ENCODE measurements around the gene C16orf86. TPM values are rescaled to one million over a fixed set of nuclear protein-coding genes. Genes with fewer than 3 reads are reported as not detected.

Gene C16orf86
- total RNA-seq, 1 experiment from 2014 or later: 0.81 TPM

DNA sequence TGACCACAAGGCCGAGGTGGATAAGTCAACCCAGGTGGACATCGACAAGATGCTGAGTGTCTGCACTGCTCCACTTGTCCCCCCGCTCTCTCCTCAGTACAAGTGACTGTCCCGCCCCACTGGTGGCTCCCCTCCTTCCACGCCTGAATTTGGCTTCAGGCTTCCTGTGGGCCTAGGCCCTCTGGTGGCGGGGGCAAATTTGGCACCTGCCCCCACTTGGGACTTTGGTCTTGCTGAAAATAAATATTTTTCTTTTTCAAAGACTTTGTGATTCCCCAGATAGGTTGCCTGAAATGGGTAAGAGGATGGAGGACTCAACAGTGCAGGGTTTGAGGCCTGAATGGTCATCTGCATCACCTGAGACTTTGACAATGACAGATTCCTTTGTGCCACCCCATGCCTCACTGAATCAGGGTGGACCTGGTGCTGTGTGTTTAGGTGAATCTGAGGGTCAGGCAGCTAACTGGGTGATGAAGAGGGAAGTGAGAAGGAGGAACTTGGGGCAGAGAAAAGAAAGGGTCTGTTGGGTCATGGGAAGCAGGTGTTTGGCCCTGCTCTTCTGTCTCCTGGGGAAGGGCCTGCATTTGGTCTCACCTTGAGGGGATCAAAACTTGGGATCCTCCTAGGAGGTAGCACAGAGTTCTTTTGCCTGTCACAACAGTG lies 2.0 kb downstream of the C16orf86 start:
- Histone ChIP-seq H3K4me1 (no peaks in the 10 kb centered on the region), H3K27ac (no peak overlapping the region), H3K27me3 (no peaks in the 10 kb centered on the region), H3K36me3 (no peaks in the 10 kb centered on the region), H3K9me3 (replicated peaks) (no peaks in the 10 kb centered on the region), H3K4me3 (no peak overlapping the region)
- no peak for DNase-seq

DNA sequence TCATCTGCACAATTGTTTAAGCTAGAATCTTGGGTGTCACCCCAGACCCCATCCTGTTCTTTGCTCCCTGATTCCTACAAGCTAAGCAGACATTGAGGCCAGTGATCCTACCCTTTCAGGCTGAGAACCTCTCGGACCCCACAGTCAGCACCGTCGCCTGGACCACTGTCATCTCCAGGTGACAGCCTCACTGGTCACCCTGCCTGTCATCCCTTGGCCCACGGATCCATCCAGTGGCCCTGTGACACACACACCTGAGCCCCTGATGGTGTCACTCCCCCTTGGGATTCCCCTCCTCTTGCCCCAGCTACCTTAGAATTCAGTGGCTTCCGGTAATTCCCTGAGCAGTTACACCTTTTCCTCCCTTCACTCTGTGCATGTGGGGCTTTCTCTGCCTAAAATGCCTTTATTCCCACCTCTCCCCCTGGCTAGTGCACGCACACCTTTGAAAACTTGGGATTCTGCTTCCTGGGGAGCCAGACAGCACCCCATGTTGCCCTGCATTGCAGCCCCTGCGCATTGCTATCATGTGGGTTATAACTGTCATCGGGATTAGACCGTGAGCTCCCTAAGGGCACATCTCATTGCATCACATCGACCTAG lies 3.0 kb downstream of the C16orf86 start:
- no peaks in the 10 kb centered on the region for H3K27me3 ChIP-seq
- H3K9me3 ChIP-seq (replicated peaks): no peaks in the 10 kb centered on the region
- no peak overlapping the region for H3K4me3 ChIP-seq
- no peak for DNase-seq
- no peaks in the 10 kb centered on the region for H3K4me1 ChIP-seq
- no peaks in the 10 kb centered on the region for H3K36me3 ChIP-seq
- H3K27ac ChIP-seq: no peak overlapping the region

DNA sequence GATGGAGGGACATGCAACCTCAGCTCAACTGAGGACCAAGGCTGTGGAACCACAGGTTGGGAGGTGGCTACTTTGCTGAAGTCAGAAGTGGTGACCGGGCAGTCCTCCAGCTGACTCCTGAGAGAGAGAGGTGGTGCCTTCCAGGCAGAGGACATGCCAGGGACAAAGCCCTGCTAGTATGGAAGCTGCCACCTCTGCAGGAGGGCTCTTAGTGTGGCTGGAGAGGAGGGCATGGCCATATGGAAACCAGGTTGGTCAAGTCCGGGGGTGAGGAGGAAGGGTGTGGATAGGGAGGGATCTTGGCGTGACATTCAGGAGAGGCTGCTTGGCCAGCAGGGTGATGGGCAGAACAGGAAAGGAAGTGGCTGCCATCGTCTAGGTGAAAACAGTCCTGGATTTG lies 5.7 kb downstream of the C16orf86 start:
- Histone ChIP-seq H3K4me3 (no peak overlapping the region), H3K9me3 (replicated peaks) (no peaks in the 10 kb centered on the region), H3K27ac (no peak overlapping the region), H3K4me1 (no peaks in the 10 kb centered on the region), H3K36me3 (no peaks in the 10 kb centered on the region), H3K27me3 (no peaks in the 10 kb centered on the region)
- no peak for DNase-seq

DNA sequence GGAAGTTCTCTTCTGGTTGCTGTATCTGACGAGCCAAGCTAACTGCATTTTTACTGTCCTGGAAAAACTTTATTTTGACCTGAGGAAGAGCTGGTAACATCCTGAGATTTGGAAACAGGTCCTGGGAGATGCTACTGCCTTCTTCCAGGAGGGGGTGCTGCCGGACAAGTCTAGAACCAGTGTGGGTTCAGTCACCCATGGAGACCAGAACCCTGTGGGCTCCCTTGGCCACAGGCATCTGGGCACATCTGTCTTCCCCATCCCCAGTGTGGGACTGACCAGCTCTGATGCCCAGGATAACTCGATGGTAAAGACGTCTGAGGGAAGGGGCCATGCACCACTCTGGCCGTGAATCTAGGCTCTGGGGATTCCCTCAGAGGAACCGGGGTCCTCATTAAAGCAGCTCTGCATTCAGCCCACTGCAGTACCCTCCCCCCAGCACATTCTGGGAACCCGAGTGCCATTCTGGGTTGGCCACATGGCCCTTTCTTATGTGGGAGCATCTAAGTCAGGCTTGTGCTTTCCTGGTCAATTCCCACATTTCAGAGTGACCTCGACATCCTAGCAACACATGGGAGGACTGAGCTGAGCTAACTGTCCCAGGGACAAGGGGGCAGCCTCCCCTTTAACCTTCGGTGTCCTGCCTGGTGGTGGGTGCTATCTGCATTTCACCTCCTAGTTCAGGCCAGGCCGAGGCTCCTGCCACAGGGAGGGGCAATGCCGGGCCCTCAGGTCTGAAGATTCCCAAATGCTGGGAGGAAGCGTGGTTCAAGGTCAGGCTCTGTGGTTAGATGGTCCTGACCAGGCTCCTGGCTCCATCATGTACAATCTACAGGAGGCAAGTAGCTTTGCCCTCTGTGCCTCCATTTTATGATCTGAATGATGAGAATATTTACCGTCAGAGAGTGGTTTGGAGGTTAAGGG lies 6.4 kb downstream of the C16orf86 start:
- Histone ChIP-seq H3K36me3 (no peaks in the 10 kb centered on the region), H3K27me3 (no peaks in the 10 kb centered on the region), H3K27ac (no peak overlapping the region), H3K4me3 (no peak overlapping the region), H3K9me3 (replicated peaks) (no peaks in the 10 kb centered on the region), H3K4me1 (no peaks in the 10 kb centered on the region)
- DNase-seq: peak; percentile 54 to 70

DNA sequence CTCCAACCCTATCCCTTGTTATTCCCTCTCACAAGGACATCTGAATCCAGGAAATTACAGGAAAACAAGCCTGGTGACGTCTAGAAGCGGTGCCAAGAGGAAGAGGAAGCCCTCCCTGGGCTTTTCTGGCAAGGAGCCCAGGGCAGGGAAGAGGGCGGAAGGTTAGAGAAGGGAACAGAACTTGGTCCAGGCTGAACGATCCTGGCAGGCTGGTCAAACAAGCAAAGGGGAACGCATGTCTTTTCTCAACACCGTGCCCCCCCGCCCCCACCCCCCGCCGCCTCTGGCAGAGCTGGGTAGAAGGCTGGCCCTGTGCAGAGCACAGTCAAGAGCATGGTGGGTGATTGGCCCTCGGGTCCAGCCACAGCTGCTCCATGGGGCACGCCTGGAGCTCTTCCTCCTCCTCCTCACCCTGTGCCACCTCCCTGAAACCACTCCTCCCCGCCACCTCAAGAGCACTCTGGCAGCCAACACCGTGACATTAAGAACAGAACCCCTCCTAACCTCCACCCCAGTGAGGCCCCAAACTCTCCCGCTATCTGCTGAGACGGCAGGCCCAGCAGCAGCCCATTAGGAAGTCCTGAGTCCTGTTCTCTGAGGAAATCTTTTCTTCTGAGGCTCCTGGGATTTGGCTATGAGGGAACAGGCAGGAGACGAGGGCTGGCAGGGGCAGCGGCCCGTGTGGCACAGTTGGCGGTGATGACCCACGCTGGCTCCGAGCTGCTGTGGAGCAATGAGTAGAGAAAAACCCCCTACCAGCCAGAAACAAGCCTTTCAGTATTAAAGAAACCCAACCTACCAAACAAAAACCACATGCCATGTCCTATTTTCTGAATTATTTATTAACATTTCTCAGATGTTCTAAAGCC lies 7.3 kb downstream of the C16orf86 start:
- Histone ChIP-seq H3K4me1 (no peaks in the 10 kb centered on the region), H3K9me3 (replicated peaks) (no peaks in the 10 kb centered on the region), H3K4me3 (no peak overlapping the region), H3K27ac (no peak overlapping the region), H3K27me3 (no peaks in the 10 kb centered on the region), H3K36me3 (no peaks in the 10 kb centered on the region)
- DNase-seq: no peak

DNA sequence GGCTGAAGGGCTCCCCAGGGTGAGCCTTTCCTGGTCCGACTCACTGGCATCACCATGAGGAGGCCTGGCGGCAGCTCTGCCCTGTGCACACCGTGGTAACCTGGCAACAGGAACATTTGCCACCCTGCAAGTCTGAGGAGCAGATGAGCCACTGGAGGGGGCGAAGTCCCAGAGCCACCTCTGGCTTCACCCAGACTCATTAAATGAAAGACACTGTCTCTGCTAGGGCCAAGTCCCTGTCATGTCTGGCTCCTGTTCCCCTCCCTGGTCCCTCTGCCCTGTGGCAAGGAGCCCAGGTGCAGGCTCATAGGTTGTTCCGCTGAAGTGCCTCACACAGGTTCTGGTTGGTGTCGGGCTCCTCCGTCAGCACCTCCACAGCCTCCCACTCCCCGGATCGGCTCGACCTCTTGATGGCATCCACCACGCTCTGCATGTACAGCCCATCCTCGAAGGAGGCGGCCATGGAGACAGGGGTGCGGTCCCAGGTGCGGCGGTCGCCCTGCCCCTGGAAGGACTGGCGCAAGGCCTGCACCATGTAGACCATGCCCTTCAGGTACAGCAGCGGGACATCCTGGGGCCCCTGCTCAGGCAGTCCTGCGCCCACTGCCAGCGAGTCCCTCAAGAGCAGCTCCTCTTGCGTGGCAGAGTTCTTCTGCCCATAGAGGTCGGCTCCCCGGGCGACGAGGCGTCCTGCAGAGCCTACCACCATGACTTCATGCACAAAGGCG lies 8.4 kb downstream of the C16orf86 start:
- Histone ChIP-seq H3K4me3 (no peak overlapping the region), H3K27me3 (no peaks in the 10 kb centered on the region), H3K9me3 (replicated peaks) (no peaks in the 10 kb centered on the region), H3K27ac (no peak overlapping the region), H3K4me1 (no peaks in the 10 kb centered on the region), H3K36me3 (no peaks in the 10 kb centered on the region)
- no peak for DNase-seq

DNA sequence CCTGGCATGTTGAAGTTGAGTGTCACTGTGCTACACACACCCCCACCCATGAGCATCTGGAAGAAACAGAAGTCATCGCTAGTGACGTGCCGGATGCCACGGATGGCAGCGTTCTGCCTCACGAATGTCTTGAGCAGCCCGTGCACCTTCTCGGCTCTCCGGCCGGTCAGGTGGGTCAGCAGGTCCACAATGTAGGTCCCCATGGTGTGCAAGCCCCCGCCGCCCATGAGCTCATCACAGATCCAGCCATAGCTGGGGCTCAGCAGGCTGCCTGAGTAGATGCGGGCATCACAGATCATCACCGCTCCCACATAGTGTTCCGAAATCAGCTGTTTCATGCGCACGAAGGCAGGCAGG lies 8.9 kb downstream of the C16orf86 start:
- Histone ChIP-seq H3K4me3 (no peak overlapping the region), H3K36me3 (no peaks in the 10 kb centered on the region), H3K27me3 (no peaks in the 10 kb centered on the region), H3K4me1 (no peaks in the 10 kb centered on the region), H3K27ac (no peak overlapping the region), H3K9me3 (replicated peaks) (no peaks in the 10 kb centered on the region)
- DNase-seq: no peak

DNA sequence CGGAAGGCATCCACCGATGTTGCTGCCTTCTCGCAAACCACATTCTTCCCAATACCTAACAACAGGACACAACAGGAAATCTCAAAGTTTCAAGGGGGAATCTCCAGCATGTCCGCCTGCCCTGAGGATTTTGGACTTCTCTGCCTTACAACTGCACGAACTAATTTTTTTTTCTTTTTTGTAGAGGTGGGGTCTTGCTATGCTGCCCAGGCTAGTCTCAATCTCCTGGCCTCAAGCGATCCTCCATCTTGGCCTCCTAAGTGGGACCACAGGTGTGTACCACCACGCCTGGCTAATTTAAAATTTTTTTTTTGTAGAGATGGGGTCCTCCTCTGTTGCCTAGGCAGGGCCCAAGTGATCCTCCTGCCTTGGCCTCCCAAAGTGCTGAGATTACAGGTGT lies 9.4 kb downstream of the C16orf86 start:
- H3K4me1 ChIP-seq: no peaks in the 10 kb centered on the region
- H3K27me3 ChIP-seq: no peaks in the 10 kb centered on the region
- H3K9me3 ChIP-seq (replicated peaks): no peaks in the 10 kb centered on the region
- no peak overlapping the region for H3K4me3 ChIP-seq
- H3K27ac ChIP-seq: no peak overlapping the region
- no peak for DNase-seq
- no peaks in the 10 kb centered on the region for H3K36me3 ChIP-seq

DNA sequence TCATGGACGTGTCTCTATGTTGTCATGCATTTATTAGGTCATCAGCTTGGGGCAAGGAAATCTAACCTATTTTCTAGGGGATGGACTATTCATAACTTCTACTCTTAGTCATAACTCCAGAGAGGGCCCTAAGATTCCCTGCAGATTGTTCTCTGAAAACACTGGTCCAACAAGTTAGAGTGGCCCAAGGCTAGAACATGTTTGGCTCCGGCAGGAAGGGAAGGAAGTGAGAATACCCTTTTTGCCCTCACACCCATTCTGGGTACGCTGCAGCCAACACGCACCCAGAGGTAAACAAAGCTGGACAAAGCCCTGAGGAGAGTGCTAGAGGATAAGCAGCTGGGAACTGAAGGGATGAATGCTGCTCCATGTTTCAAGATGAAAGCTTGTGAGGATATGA lies 9.9 kb downstream of the C16orf86 start:
- DNase-seq: no peak

DNA sequence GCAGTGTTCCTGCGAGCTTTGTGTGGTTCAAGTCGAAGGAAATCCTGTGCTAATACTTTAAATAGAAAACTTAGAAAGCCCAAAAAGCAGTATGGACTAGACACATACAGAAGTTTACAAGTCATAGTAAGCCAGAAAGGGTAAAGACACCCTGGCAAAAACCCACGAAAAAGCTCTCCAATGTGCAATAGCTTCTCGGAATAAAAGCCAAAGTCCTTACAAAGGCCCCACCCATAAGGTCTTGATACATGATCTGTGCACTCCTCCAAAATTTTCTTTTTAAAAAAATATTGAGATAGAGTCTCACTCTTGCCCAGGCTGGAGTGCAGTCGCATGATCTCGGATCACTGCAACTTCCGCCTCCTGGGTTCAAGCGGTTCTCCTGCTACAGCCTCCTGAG lies 10.3 kb downstream of the C16orf86 start:
- H3K9me3 ChIP-seq (replicated peaks): no peaks in the 10 kb centered on the region
- no peak for DNase-seq
- no peaks in the 10 kb centered on the region for H3K27me3 ChIP-seq
- no peak overlapping the region for H3K27ac ChIP-seq
- no peak overlapping the region for H3K4me3 ChIP-seq
- H3K4me1 ChIP-seq: no peaks in the 10 kb centered on the region
- no peaks in the 10 kb centered on the region for H3K36me3 ChIP-seq

More for the DNA sequence above, 9.9 kb downstream of the C16orf86 start:
- no peak overlapping the region for H3K4me3 ChIP-seq
- H3K36me3 ChIP-seq: no peaks in the 10 kb centered on the region
- no peaks in the 10 kb centered on the region for H3K4me1 ChIP-seq
- no peaks in the 10 kb centered on the region for H3K27me3 ChIP-seq
- H3K9me3 ChIP-seq (replicated peaks): no peaks in the 10 kb centered on the region
- H3K27ac ChIP-seq: no peak overlapping the region

DNA sequence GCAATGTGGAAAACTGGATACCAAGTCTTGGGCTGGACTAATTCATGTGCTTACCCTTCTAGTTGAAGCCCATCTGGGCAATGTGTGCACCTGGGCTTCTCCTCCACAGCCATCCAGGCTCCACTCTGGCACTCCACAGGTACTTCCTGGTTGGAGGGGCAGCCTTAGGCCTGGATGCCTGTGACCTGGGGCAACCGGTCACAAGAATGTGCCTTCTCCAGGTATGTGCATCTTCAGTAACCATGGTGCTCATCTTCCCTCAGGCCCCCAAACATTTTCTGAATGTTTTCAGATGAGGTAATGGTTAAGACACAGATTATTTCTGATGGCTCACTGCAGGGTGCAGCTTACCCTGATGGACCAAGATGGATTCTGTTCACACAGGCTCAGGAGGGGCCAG lies 11.1 kb downstream of the C16orf86 start:
- Histone ChIP-seq H3K27me3 (no peaks in the 10 kb centered on the region), H3K4me1 (no peaks in the 10 kb centered on the region), H3K9me3 (replicated peaks) (no peaks in the 10 kb centered on the region), H3K4me3 (no peak overlapping the region), H3K27ac (no peak overlapping the region), H3K36me3 (no peaks in the 10 kb centered on the region)
- no peak for DNase-seq

DNA sequence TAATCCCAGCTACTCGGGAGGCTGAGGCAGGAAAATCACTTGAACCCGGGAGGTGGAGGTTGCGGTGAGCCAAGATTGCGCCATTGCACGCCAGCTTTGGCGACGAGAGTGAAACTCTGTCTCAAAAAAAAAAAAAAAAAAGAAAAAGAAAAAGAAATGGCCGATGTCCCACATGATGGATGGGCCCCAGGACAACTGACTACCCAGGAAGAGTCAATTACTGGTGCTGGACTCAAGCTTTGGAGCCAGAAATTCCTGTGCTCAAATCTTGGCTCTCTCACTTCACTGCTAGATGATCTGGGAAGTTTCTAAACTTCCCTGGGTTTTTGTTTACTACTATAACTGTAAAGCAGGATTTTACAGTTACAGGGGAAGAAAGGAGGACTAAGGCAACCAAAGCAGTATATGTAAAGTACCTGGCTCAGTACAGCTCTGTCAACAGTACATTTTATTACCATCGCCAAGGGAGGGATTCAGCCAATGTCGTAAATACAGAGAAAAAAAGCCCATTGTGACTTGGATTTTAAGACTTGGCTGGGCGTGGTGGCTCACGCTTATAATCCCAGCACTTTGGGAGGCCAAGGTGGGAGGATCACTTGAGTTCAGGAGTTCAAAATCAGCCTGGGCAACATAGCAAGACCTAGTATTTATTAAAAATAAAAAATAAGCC lies 11.9 kb downstream of the C16orf86 start:
- DNase-seq: no peak
- Histone ChIP-seq H3K4me1 (no peaks in the 10 kb centered on the region), H3K9me3 (replicated peaks) (no peaks in the 10 kb centered on the region), H3K4me3 (no peak overlapping the region), H3K27ac (no peak overlapping the region), H3K36me3 (no peaks in the 10 kb centered on the region), H3K27me3 (no peaks in the 10 kb centered on the region)

DNA sequence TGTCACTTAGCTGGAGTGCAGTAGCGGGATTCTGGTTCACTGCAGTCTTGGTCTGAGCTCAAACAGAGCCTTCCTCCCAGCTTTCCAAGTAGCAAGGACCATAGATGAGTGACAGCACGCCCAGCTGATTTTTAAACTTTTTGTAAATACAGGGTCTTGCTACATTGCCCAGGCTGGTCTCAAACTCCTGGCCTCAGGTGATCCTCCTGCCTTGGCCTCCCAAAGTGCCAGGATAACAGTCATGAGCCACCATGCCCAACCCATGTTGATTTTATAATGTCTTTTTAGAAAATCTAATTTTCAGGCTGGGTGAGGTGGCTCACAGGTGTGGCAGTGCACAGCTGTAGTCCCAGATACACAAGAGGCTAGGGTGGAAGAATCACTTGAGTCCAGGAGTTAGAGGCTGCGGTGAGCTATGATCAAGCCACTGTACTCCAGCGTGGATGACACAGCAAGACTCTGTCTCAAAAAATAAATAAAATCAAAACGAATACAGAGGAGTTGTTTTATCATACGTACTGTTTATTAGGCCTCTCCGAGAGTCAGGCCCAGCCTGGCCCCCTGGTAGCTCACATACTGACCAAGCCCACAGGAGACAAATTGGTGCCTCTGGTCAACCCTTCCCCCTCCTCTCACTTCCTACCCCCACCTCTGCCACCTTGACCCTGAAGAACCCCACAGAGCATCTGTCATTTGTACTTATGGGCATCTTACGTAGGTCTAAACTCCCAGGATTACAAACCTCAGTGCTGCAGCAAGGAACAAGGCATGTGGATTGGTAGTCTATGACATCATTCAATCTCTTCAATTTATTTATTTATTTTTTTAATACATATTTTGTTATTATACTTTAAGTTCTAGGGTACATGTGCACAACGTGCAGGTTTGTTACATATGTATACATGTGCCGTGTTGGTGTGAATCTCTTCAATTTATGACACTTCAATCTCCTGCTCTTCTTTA lies 13.6 kb downstream of the C16orf86 start:
- no peaks in the 10 kb centered on the region for H3K9me3 ChIP-seq (replicated peaks)
- no peak overlapping the region for H3K27ac ChIP-seq
- no peak overlapping the region for H3K4me3 ChIP-seq
- no peaks in the 10 kb centered on the region for H3K27me3 ChIP-seq
- no peak for DNase-seq
- no peaks in the 10 kb centered on the region for H3K36me3 ChIP-seq
- H3K4me1 ChIP-seq: no peaks in the 10 kb centered on the region

Measured in SJCRH30 (cell line).